PC-9 (cell line): ENCODE measurements around the gene CCDC34.
"Not testable (repeated sequence)": the region's sequence is repeated elsewhere in the genome, so short reads cannot be mapped to it uniquely, and the experiment has no call there.

Source experiments
- EZH2 ChIP-seq: fragments of 200-600 bp; sonication (generic); IDR thresholded peaks from 2 replicates; pipeline ENCODE4 v1.8.0; 2017; ENCODE audit warnings: antibody characterized with exemption, low read depth
- TF ChIP-seq, protein P1 (sequence below): fragments of 200-600 bp; sonication (generic); conservative IDR thresholded peaks from 2 replicates; pipeline ENCODE4 v1.6.1; 2017; ENCODE audit warnings: mixed run types, antibody characterized with exemption, mild to moderate bottlenecking, moderate library complexity

DNA sequence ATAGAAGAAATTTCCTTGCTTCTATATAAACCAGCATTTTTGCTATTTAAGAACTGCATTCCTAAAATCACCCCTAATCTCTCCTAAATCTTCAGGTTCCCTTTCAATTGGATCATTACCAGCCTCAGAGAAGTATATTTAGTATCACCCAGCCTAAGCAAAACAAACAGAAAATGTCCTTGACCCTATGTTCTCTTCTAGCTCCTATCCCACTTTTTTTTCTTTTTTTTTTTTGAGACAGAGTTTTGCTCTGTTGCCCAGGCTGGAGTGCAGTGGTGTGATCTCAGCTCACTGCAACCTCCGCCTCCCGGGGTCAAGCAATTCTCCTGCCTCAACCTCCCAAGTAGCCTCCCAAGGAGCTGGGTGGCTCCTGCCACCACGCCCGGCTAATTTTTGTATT, 28.3 kb downstream of the CCDC34 start:
- TF ChIP-seq, protein P1, sequence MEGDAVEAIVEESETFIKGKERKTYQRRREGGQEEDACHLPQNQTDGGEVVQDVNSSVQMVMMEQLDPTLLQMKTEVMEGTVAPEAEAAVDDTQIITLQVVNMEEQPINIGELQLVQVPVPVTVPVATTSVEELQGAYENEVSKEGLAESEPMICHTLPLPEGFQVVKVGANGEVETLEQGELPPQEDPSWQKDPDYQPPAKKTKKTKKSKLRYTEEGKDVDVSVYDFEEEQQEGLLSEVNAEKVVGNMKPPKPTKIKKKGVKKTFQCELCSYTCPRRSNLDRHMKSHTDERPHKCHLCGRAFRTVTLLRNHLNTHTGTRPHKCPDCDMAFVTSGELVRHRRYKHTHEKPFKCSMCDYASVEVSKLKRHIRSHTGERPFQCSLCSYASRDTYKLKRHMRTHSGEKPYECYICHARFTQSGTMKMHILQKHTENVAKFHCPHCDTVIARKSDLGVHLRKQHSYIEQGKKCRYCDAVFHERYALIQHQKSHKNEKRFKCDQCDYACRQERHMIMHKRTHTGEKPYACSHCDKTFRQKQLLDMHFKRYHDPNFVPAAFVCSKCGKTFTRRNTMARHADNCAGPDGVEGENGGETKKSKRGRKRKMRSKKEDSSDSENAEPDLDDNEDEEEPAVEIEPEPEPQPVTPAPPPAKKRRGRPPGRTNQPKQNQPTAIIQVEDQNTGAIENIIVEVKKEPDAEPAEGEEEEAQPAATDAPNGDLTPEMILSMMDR = not testable (repeated sequence)
- TF ChIP-seq EZH2 = not testable (repeated sequence)
